GM15510 (cell line): ENCODE data around the gene CIBAR2.

Source experiments
- POLR2A ChIP-seq: IDR thresholded peaks from 3 replicates; pipeline ENCODE4 v1.6.1; 2011; ENCODE audit warnings: borderline replicate concordance; ENCODE audit not compliant: insufficient read length; ENCODE audit errors: extremely low read depth

Gene CIBAR2

GRCh38 chr16:85075236-85075924 lies 36.9 kb downstream of the CIBAR2 start:
- no peak for TF ChIP-seq POLR2A

- no peak for TF ChIP-seq POLR2A
Observed at GRCh38 chr16:85074225-85074914, 37.9 kb downstream of the CIBAR2 start.

- no peak for TF ChIP-seq POLR2A
Observed at GRCh38 chr16:85072947-85073346, 39.3 kb downstream of the CIBAR2 start.

GRCh38 chr16:85072076-85072860 lies 40.0 kb downstream of the CIBAR2 start:
- no peak for TF ChIP-seq POLR2A

GRCh38 chr16:85069171-85069570 lies 43.1 kb downstream of the CIBAR2 start:
- TF ChIP-seq POLR2A = no peak

GRCh38 chr16:85068746-85069145 lies 43.5 kb downstream of the CIBAR2 start:
- TF ChIP-seq POLR2A = no peak

GRCh38 chr16:85067426-85067825 lies 44.8 kb downstream of the CIBAR2 start:
- TF ChIP-seq POLR2A = no peak

- no peak for TF ChIP-seq POLR2A
Observed at GRCh38 chr16:85067024-85067423, 45.2 kb downstream of the CIBAR2 start.

- no peak for TF ChIP-seq POLR2A
Observed at GRCh38 chr16:85066346-85066885, 45.9 kb downstream of the CIBAR2 start.

- TF ChIP-seq POLR2A = no peak
Observed at GRCh38 chr16:85065099-85065498, 47.2 kb downstream of the CIBAR2 start.

- TF ChIP-seq POLR2A = no peak
Observed at GRCh38 chr16:85064186-85064585, 48.1 kb downstream of the CIBAR2 start.

GRCh38 chr16:85062845-85063244 lies 49.4 kb downstream of the CIBAR2 start:
- TF ChIP-seq POLR2A = no peak

GRCh38 chr16:85062323-85062722 lies 49.9 kb downstream of the CIBAR2 start:
- no peak for TF ChIP-seq POLR2A

GRCh38 chr16:85061566-85061965 lies 50.7 kb downstream of the CIBAR2 start:
- TF ChIP-seq POLR2A = no peak

- no peak for TF ChIP-seq POLR2A
Observed at GRCh38 chr16:85058909-85059308, 53.4 kb downstream of the CIBAR2 start.
